ENCODE results near the gene PRKCH.

The PRKCH gene

DNA sequence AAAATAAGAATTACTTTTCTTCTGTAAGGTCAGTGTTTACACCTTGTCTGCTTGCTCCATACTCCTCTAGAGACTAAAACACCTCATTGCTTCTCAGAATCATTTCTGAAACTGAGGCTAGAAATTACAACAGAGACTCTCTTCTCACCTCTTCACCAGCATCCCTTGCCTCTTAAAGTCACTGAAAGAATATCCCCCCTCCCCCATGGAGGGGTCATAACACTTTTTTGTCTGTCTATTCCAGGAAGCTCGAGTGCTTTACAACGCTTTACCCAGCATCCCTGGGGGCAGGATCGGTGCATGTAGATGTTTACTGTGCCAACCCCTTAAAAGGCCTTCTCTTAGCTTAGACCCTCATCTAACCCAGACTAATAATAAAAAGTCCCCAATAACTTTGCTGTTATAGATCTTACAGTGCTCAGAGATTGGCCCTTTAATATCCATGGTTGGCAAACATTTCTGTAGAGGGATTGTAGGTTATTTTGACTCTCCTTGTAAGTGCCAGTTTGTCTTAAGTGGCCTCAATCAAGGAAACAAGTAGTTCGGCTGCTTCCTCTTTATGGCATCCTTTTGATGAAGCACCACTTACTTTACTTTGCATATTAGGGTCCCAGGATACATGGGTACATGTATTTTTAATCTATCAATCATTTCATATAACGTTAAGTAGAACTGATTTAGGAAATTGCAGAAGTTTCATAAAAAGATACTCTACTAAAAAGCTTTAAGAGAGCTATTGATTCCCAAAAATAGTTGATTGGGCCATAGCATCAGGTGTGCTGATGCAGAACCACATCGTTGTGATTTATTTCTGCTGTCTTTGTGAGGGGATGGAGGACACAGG is 29.3 kb downstream of the PRKCH start:
- DNase-seq = no peak
- TF ChIP-seq GATA1 (IDR thresholded peaks at IDR 0.05; ENCODE audit: low read depth, low read length) = no peak
- TF ChIP-seq POLR2A (IDR thresholded peaks at IDR 0.05; ENCODE audit: low read length) = no peak

DNA sequence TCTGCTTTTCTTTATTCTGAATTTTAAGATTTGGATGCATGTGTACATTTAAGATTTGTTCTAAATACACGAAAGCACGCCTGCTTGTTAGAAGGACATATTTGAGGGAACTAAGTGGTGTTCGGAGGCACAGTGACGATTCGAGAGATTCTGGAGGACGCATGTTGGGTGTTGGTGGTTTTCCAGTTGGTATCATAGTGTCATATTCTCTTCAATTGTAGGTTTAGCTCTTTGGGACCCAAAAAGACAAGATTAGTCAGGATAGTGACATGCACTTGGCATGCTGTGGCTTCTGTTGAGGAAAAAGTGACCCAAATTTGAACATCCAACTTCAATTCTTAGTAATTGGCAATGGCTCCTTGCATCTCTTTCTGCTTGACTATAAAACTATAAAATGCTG is 30.1 kb downstream of the PRKCH start:
- TF ChIP-seq GATA1 (IDR thresholded peaks at IDR 0.05; ENCODE audit: low read depth, low read length) (no peak), POLR2A (IDR thresholded peaks at IDR 0.05; ENCODE audit: low read length) (no peak)
- DNase-seq = no peak

DNA sequence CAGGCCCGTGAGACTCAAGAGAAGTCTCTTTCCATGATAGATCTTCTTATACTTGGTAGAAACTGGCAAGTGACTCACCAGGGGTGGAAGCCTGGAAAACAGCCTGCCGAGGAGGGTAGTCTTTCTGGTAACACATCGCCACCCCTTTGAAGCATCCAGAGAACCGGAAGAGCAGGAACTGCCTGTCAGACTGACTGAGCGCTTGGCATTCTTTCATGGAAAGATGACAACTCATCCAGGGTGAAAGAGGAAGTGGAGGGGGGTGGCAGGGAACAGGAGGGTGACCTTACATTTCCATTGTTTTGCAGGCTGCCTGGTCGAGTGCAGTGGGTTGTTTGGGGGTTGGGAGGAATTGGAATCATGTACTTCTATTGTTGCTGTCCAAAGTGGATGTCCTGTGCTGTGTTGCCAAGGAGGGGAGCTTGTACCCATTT is 34.5 kb downstream of the PRKCH start:
- no peak for TF ChIP-seq GATA1 (IDR thresholded peaks at IDR 0.05; ENCODE audit: low read depth, low read length)
- TF ChIP-seq POLR2A (IDR thresholded peaks at IDR 0.05; ENCODE audit: low read length) = no peak
- DNase-seq = no peak

DNA sequence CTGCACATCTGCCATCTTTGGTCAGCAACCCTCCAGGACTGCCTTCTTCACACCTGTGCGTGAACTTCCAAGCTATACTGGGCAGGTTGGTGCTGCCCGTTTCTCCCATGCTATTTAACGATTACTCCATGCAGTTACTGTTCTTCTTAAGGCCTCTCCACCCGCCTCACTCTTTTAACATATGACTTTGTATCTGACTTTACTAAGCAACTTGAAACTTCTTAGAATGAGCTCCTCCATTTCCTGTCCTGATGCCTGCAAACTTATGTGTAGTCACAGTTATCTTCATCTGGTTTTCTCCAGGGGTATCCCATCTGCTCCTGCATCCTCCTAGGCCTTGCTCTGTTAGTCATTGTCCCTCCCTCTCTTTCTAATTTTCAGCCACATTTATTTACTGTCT is 35.7 kb downstream of the PRKCH start:
- TF ChIP-seq POLR2A (IDR thresholded peaks at IDR 0.05; ENCODE audit: low read length) (no peak), GATA1 (IDR thresholded peaks at IDR 0.05; ENCODE audit: low read depth, low read length) (no peak)
- no peak for DNase-seq

DNA sequence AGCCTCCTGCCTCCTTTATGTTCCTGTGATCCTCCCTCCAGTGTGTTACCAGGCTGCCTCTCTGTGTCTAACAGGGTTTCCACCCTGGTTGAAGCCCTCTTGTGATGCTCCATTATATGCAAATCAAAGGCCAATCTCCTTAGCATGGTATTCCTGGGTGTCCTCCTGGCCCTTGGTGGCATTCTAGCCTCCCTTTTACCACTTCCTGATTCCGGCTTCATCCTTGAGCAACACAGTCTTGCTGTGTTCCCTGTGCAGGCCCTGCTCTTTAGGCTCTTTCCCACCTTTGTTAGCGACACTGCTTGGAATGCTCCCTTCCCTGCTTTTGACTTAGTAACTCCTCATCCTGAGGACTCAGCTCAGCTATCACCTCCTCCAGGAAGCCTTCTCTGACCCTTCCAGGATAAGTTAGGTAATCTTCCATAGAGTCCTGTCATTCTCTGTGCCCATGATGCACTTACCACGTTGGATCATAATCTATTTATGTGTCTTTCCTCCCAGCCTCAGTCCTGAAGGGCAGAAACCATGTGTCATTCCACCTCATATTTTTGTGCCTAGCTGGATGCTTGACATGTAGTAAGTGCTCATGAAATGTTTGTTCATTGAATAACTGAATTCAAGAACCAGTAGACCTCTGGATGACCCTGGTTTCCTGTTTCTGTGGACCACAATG is 37.3 kb downstream of the PRKCH start:
- no peak for DNase-seq
- no peak for TF ChIP-seq GATA1 (IDR thresholded peaks at IDR 0.05; ENCODE audit: low read depth, low read length)
- no peak for TF ChIP-seq POLR2A (IDR thresholded peaks at IDR 0.05; ENCODE audit: low read length)

DNA sequence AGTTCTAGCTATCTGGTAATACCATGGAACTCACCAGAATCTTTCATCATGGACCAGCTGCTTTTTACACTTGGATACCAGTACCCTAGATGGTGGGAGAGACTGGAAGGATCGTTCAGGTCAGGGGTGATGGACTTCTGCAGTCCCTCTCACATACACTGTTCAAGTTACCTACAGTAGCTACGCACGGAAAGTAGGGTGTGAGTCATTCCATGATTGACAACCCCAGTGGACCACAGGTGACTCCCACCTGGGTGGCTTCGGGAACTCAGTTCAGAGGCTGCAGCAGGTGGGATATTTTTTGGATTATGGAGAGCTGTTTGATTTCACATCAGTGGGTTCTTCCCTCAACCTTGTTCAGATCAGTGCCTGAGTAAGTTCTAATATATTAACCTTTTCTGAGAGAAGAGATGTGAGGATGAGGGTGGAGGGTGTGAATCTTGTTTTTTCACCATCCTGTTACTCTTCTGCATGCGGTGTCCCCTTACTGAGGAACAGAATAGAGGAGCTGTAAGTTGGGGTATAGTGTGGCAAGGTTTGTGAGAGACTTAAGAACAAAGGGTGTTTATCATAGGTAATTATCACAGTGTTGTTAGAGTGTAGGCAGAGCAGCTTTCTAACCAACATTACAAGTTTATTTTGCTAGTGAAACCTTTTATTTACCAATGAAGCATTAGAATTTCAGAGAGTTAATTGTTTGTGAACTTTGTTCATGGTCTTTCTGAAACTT is 39.6 kb downstream of the PRKCH start:
- no peak for DNase-seq
- TF ChIP-seq GATA1 (IDR thresholded peaks at IDR 0.05; ENCODE audit: low read depth, low read length) (no peak), POLR2A (IDR thresholded peaks at IDR 0.05; ENCODE audit: low read length) (no peak)

DNA sequence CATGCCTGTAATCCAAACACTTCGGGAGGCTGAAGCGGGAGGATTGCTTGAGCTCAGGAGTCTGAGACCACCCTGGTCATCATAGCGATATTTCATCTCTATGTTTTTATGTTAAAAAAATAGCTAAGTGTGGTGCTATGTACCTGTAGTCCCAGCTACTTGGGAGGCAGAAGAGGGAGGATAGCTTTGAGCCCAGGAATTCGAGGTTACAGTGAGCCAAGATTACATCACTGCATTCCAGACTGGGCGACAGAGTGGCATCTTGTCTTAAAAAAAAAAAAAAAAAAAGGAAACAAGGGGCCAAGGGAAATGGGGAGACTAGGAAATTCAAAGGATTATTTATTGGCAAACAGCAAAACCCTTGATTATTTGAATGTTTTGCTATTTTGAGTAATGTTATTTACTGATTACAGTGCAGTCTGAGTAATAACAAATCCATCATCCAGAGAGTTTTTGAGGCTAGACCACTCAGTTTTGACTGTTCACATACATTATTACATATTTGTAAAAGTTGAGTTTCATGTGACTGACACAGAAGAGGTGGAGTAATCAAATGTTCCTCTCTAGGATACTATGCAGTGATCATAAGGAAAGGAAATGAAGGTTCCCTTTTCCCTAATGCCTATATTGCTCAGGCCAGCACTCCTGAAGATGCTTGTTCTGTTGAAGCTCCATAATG is 40.8 kb downstream of the PRKCH start:
- TF ChIP-seq GATA1 (IDR thresholded peaks at IDR 0.05; ENCODE audit: low read depth, low read length) (no peak), POLR2A (IDR thresholded peaks at IDR 0.05; ENCODE audit: low read length) (no peak)
- DNase-seq = no peak

DNA sequence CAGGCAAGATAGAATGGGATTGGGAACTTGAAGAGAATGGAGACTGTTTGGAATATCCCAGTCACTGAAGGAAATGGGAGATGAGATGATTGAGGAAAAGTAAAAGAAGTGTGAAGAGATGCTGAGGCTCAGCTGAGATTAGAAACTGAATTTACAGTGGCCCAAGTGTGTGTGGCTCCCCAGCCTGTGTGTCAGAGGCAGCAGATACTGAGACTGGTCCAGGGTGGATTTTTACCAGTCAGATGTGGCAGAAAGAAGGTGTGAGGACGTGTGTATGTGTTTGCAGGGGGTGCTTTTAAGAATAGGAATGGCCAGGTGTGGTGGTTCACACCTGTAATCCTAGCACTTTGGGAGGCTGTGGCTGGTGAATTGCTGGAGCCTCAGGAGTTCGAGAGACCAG is 42.9 kb downstream of the PRKCH start:
- no peak for DNase-seq
- TF ChIP-seq GATA1 (IDR thresholded peaks at IDR 0.05; ENCODE audit: low read depth, low read length) (no peak), POLR2A (IDR thresholded peaks at IDR 0.05; ENCODE audit: low read length) (no peak)

DNA sequence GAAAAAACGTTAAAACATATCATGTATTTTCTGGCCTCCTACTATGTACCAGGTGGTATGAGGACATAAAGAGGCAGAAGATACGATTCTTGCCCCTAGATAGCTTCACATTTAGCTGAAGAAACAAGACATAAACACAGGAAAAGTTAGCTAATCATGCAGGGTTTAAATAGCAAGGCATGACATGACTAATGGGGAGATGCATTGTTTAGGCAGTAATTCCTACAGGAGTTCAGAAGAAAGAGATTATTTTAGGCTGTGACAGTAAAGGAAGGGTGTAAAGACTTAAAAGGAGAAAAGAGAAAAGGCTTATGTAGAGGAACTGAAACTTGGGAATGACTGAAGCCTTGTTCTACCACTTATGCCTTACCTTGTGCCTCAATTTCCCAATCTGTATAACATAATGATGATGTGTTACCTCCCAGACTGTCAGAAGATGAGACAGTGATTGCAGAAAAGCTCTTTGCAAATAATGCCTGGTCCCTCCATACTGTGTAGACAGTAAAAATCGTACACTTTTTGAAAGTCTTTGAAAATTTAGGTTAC is 44.4 kb downstream of the PRKCH start:
- DNase-seq = no peak
- no peak for TF ChIP-seq GATA1 (IDR thresholded peaks at IDR 0.05; ENCODE audit: low read depth, low read length)
- TF ChIP-seq POLR2A (IDR thresholded peaks at IDR 0.05; ENCODE audit: low read length) = no peak

DNA sequence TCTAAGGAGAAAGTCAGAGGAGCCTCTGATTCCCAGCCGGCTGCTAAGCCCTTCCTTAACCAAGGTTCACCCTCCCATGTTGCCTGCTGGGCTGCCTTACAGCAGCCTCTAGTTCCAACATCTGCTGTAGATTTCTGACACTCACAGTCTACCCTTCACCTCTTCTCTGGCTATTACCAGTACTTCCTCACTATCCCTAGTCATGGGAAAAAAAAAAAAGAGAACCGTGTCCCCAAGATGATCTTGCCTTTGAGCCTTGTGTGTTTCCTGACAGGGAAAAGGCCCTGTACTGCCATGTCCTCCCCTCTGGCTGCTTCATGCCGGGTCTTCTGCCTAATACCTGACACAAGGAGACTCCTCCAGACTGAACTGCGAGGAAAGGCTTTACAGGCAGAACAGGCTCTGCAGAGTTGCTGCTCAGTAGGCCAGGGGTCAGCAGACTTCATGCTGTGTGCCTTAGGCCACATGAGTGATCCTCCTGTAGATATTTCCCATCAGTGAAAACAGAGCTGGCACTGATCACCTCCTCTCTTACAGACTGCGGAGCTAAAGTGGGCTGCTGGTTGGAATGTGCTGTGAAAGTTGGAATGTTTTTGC is 46.8 kb downstream of the PRKCH start:
- DNase-seq = no peak
- no peak for TF ChIP-seq GATA1 (IDR thresholded peaks at IDR 0.05; ENCODE audit: low read depth, low read length)
- no peak for TF ChIP-seq POLR2A (IDR thresholded peaks at IDR 0.05; ENCODE audit: low read length)

DNA sequence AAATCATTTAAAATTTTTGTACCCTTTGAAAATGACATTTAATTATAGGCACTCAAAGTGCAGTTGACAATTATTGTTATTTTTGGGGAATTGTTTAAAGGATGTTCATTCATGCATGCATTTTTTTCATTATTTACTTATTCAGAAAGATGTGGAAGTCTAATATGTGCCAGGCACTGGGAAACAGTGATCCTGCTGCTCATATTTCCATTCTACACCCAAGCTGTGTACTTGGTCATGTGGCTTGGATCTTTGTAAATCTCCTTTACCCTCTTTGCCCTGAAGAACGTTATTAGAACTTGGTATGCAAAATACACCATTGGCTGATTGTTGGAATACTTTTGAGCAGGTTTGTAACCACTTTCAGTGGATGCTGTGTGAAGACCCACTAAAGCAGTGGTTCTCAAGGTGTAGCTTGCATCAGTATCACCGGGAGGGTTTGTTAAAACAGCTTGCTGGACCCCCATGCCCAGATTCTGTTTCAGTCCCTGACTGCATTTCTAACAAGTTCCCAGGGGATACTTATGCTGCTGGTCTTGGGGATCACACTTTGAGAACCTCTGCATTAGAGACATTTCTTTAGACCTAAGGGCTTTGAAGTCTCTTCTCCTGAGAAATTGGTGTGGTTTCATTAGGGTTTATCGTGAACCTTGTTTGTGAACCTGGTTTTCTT is 47.5 kb downstream of the PRKCH start:
- no peak for DNase-seq
- TF ChIP-seq GATA1 (IDR thresholded peaks at IDR 0.05; ENCODE audit: low read depth, low read length) (no peak), POLR2A (IDR thresholded peaks at IDR 0.05; ENCODE audit: low read length) (no peak)

DNA sequence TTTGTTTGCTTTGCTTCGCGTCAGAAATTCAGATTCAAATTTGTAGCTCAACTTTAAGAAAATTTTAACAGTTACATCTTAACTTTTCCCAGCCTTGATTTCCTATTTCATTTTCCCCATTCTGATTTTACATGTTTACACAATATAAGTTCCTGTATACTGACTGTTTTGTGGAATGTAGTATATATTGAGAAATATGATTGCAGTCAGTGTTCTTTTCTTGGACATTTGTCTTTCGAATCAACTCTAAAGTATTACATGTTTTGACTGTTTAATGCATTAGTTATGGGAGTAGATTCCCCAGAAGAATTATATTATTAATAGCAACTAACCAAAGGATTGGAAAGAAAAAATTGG is 48.1 kb downstream of the PRKCH start:
- TF ChIP-seq POLR2A (IDR thresholded peaks at IDR 0.05; ENCODE audit: low read length) = no peak
- no peak for TF ChIP-seq GATA1 (IDR thresholded peaks at IDR 0.05; ENCODE audit: low read depth, low read length)

DNA sequence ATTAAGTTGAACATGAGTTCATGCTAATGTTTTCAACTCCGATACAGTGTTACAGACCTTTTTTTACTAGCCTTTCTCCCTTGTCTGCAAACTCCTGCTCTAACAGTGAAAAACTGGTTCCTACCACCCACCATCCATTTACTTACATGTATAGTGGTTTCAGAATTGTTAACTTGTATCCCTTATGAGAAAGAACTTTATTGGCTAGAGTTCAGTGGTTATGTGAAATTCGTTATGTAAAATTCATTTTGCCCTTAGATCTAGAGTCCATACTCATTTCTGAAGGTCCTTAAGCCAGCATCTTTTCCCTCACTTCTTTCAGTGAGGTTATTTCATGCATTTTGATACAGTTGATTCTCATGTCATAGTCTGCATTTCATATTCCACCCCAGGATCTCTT is 51.0 kb downstream of the PRKCH start:
- DNase-seq = no peak
- TF ChIP-seq POLR2A (IDR thresholded peaks at IDR 0.05; ENCODE audit: low read length) (no peak), GATA1 (IDR thresholded peaks at IDR 0.05; ENCODE audit: low read depth, low read length) (no peak)

More for the DNA sequence above, 48.1 kb downstream of the PRKCH start:
- DNase-seq = no peak
